ENCODE results near the gene CDC42EP2. TPM values are rescaled to one million over a fixed set of nuclear protein-coding genes. Genes with fewer than 3 reads are reported as not detected.

The CDC42EP2 gene
- total RNA-seq, 1 experiment from 2014 or later, result 11.9 TPM

- no peak overlapping the region for H3K23ac ChIP-seq (ENCODE audit: insufficient read length, low read depth, low read length)
- H4K91ac ChIP-seq (ENCODE audit: insufficient read length, low read depth, low read length), result no peak overlapping the region
- H3K27me3 Mint-ChIP-seq (ENCODE audit: low read depth), result no peaks in the 10 kb centered on the region
- no CpG with 5 or more reads among the region's 6 CpGs for WGBS (ENCODE audit: extremely low coverage, insufficient read length, low lambda C conversion rate)
- H3K4ac ChIP-seq (ENCODE audit: low read depth, low read length), result no peak overlapping the region
- no peak for TF ChIP-seq CTCF (conservative IDR thresholded peaks at IDR 0.05)
- H2AK5ac ChIP-seq (ENCODE audit: insufficient read length, low read length), result no peak overlapping the region
- no peaks in the 10 kb centered on the region; the same call in 1 of the 2 replicates for H3K4me1 ChIP-seq (ENCODE audit: insufficient read depth, low read length)
- no peak overlapping the region for H3K56ac ChIP-seq (ENCODE audit: insufficient read length, low read depth, low read length)
- no peak overlapping the region for H3K27ac Mint-ChIP-seq
- H4K20me1 ChIP-seq (ENCODE audit: control insufficient read depth, insufficient read depth, insufficient read length), result no peaks in the 10 kb centered on the region
- H2BK20ac ChIP-seq (ENCODE audit: low read depth, low read length, poor library complexity, severe bottlenecking), result no peak overlapping the region
- no peak overlapping the region for H2BK5ac ChIP-seq (ENCODE audit: insufficient read length, low read length)
- H2BK12ac ChIP-seq (ENCODE audit: insufficient read length, low read depth, low read length), result no peak overlapping the region
- H3K36me3 Mint-ChIP-seq (ENCODE audit: insufficient read depth in 1 of 3, low read depth in 3 of 3), result peaks cover 27 to 93% (median 78%) of the 10 kb centered on the region in 3 experiments
- H2BK120ac ChIP-seq (ENCODE audit: low read depth, low read length, poor library complexity, severe bottlenecking), result no peak overlapping the region
- H3K27ac ChIP-seq (ENCODE audit: insufficient read length, low read depth, low read length), result no peak overlapping the region
- H3K27me3 ChIP-seq (ENCODE audit: insufficient read depth, low read length), result no peaks in the 10 kb centered on the region
- H3T11ph ChIP-seq (ENCODE audit: low read length), result no peak overlapping the region
- H4K8ac ChIP-seq (replicated peaks; ENCODE audit: insufficient read length, low read depth, low read length), result no peak overlapping the region
- H3K14ac ChIP-seq (ENCODE audit: insufficient read depth, low read length), result no peak overlapping the region
- H3K79me2 ChIP-seq (ENCODE audit: insufficient read depth, low read length), result no peaks in the 10 kb centered on the region
- no peaks in the 10 kb centered on the region for H3K23me2 ChIP-seq (ENCODE audit: insufficient read length, low read depth, low read length, poor library complexity, severe bottlenecking)
- H3K9me3 ChIP-seq (ENCODE audit: control insufficient read depth, low read depth, low read length), result no peaks in the 10 kb centered on the region
- H3K18ac ChIP-seq (ENCODE audit: insufficient read length, low read depth, low read length), result no peak overlapping the region
- no peak overlapping the region for H2AFZ ChIP-seq (ENCODE audit: low read length)
- H3K4me3 Mint-ChIP-seq, result no peak overlapping the region
- H2BK15ac ChIP-seq (ENCODE audit: low read depth, low read length), result no peak overlapping the region
- no peak overlapping the region for H3K4me2 ChIP-seq (ENCODE audit: insufficient read depth, insufficient read length, low read length)
- H4K5ac ChIP-seq (ENCODE audit: insufficient read length, low read depth, low read length), result no peak overlapping the region
- no peak overlapping the region for H3K9ac ChIP-seq (ENCODE audit: extremely low read depth, insufficient read length, low read length)
- no peaks in the 10 kb centered on the region for H3K79me1 ChIP-seq (ENCODE audit: insufficient read depth, low read depth, low read length, poor library complexity, severe bottlenecking)
- peaks cover 0 to 9% of the 10 kb centered on the region in 2 experiments; a peak in 1 of 4 replicates for H3K4me1 Mint-ChIP-seq
- no peaks in the 10 kb centered on the region for H3K9me3 Mint-ChIP-seq
- no peak for DNase-seq
Measured at GRCh38 chr11:65288706-65289536, 25.7 kb upstream of the CDC42EP2 start.

Measured in H9 (cell line).